HG03460 (cell line): Measurements from ENCODE around the gene EFR3B.
"Not testable (repeated sequence)": the region's sequence is repeated elsewhere in the genome, so short reads cannot be mapped to it uniquely, and the experiment has no call there.

Source experiments
- ATAC-seq: cut with Tn5 transposase; IDR thresholded peaks from one replicate; pipeline ENCODE4 v1.9.1; 2021; ENCODE audit not compliant: unreplicated experiment

EFR3B gene

GRCh38 chr2:25141120-25141519, 99.2 kb downstream of the EFR3B start:
- ATAC-seq: no peak

GRCh38 chr2:25145803-25146202, 103.9 kb downstream of the EFR3B start:
- ATAC-seq: no peak

- ATAC-seq: no peak
Observed at GRCh38 chr2:25146896-25147295, 105.0 kb downstream of the EFR3B start.

GRCh38 chr2:25149646-25150045, 107.8 kb downstream of the EFR3B start:
- no peak for ATAC-seq

- ATAC-seq: not testable (repeated sequence)
Observed at GRCh38 chr2:25150993-25151392, 109.1 kb downstream of the EFR3B start.

GRCh38 chr2:25151718-25152117, 109.8 kb downstream of the EFR3B start:
- no peak for ATAC-seq

- no peak for ATAC-seq
Observed at GRCh38 chr2:25155401-25155800, 113.5 kb downstream of the EFR3B start.

GRCh38 chr2:25158096-25158852, 116.4 kb downstream of the EFR3B start:
- no peak for ATAC-seq

- no peak for ATAC-seq
Observed at GRCh38 chr2:25159949-25160348, 118.1 kb downstream of the EFR3B start.

GRCh38 chr2:25160376-25160775, 118.5 kb downstream of the EFR3B start:
- ATAC-seq: no peak

- peak; percentile 56 for ATAC-seq
Observed at GRCh38 chr2:25161055-25161781, 119.3 kb downstream of the EFR3B start.

GRCh38 chr2:25162061-25162460, 120.2 kb downstream of the EFR3B start:
- ATAC-seq: not testable (repeated sequence)

- no peak for ATAC-seq
Observed at GRCh38 chr2:25164561-25164960, 122.7 kb downstream of the EFR3B start.

GRCh38 chr2:25165992-25166875, 124.4 kb downstream of the EFR3B start:
- ATAC-seq: peak; percentile 77

- ATAC-seq: no peak
Observed at GRCh38 chr2:25168256-25169072, 126.6 kb downstream of the EFR3B start, which contains the start of gene POMC. TSS of gene POMC (minus strand) at chr2:25168580. CDS start at chr2:25164772, 3,808 bp downstream.

GRCh38 chr2:25169073-25169470, 127.2 kb downstream of the EFR3B start:
- ATAC-seq: no peak

GRCh38 chr2:25170888-25171287, 129.0 kb downstream of the EFR3B start:
- ATAC-seq: no peak

- ATAC-seq: no peak
Observed at GRCh38 chr2:25173719-25174118, 131.8 kb downstream of the EFR3B start.

- ATAC-seq: no peak
Observed at GRCh38 chr2:25174192-25174861, 132.5 kb downstream of the EFR3B start.

- no peak for ATAC-seq
Observed at GRCh38 chr2:25176138-25176537, 134.3 kb downstream of the EFR3B start.
